Kidney (tissue), 14 donors: Measurements from ENCODE around the gene AASDH. TPM values are rescaled to one million over a fixed set of nuclear protein-coding genes. Genes with fewer than 3 reads are reported as not detected.
A peak's percentile ranks its signal among the peaks of the same experiment; 100 is the strongest.

ENCODE experiments used
- DNase-seq, 5 donors: peaks; one replicate each; pipeline ENCODE4 v3.0.0-alpha.2; 2013 to 2020
- FAIRE-seq: peaks from 2 replicates; lab custom pipeline; 2012; peaks lifted over from hg19 to GRCh38; lab: Jason Lieb, UNC
- H3K27ac ChIP-seq, 2 donors: one replicate each; pipeline ENCODE4 v1.7.0; 2013; ENCODE audit warnings: low read depth in 2 of 2, low read length in 2 of 2, inconsistent platforms in 1 of 2
- H3K27me3 ChIP-seq: one replicate; pipeline ENCODE4 v1.7.1; 2013; ENCODE audit warnings: low read length, inconsistent platforms; ENCODE audit not compliant: control insufficient read depth, insufficient read depth
- H3K36me3 ChIP-seq, 3 donors: one replicate each; pipeline versions ENCODE4 v1.7.0 to v1.7.1; 2013; ENCODE audit warnings: low read length in 3 of 3, control low read depth in 1 of 3, inconsistent platforms in 1 of 3; ENCODE audit not compliant: insufficient read depth in 3 of 3, control insufficient read depth in 2 of 3
- H3K4me1 ChIP-seq, 3 donors: one replicate each; pipeline versions ENCODE4 v1.7.0 to v1.7.1; 2013; ENCODE audit warnings: low read length in 3 of 3, inconsistent platforms in 1 of 3, low read depth in 1 of 3; ENCODE audit not compliant: control insufficient read depth in 2 of 3, insufficient read depth in 2 of 3
- H3K4me3 ChIP-seq, 3 donors: one replicate each; pipeline versions ENCODE4 v1.7.0 to v1.8.1; 2013; ENCODE audit warnings: low read length in 3 of 3, control low read depth in 1 of 3, inconsistent platforms in 1 of 3
- H3K9ac ChIP-seq, 3 donors: one replicate each; pipeline versions ENCODE4 v1.7.0 to v1.7.1; 2013; ENCODE audit warnings: low read length in 3 of 3, control low read depth in 1 of 3, inconsistent platforms in 1 of 3
- H3K9me3 ChIP-seq, 3 donors: one replicate each; pipeline versions ENCODE4 v1.7.0 to v1.7.1; 2013; ENCODE audit warnings: low read length in 3 of 3, control low read depth in 1 of 3, inconsistent platforms in 1 of 3; ENCODE audit not compliant: control insufficient read depth in 2 of 3, insufficient read depth in 1 of 3
- CTCF ChIP-seq: IDR thresholded peaks from 3 replicates; pipeline ENCODE4 v1.5.1; 2012; ENCODE audit warnings: mild to moderate bottlenecking, moderate library complexity, borderline replicate concordance; ENCODE audit not compliant: insufficient read depth; ENCODE audit errors: extremely low read depth
- intact Hi-C: fragments of 100-400 bp; cut with DNase I; formaldehyde crosslinking; loops from one replicate; pipeline ENCODE4 v1.11.1; 2022
- polyA plus RNA-seq: library from polyadenylated mRNA; stranded (reverse); fragments of 350-450 nt; fragmentation: Illumina TruSeq; extraction: RNeasy Lipid Tissue Mini Kit (QIAGEN cat#74804); gene quantifications from one replicate; pipeline ENCODE4 v1.2.3, GENCODE V29; 2014; ENCODE audit warnings: low read depth, low replicate concordance; ENCODE audit not compliant: insufficient read depth
- total RNA-seq: library from RNA; stranded (reverse); fragmentation: NEBNext Ultra II Directional; extraction: Animal tissue kit (Norgen Biotek cat#: 25700); gene quantifications from one replicate; pipeline ENCODE4 v1.2.1, GENCODE V29; 2021
- donor health status: control.
- donor health status: control.
- donor health status: control.
- donor health status: control.
- donor health status: control.
- donor health status: DM: yes; HTN: yes; CAD: no.
- donor health status: Normal renal cell carcinoma (clear cell type).

Gene AASDH
- total and polyA plus RNA-seq, 2 donors from 2014 or later: 6.0 to 16.7 TPM

GRCh38 chr4:56426273-56426672 lies 39.0 kb upstream of the AASDH start:
- Histone ChIP-seq H3K9ac (no peak overlapping the region), H3K27me3 (no peaks in the 10 kb centered on the region), H3K9me3 (no peaks in the 10 kb centered on the region), H3K4me3 (no peak overlapping the region), H3K36me3 (no peaks in the 10 kb centered on the region), H3K27ac (no peak overlapping the region), H3K4me1 (no peaks in the 10 kb centered on the region)
- DNase-seq (no peak), FAIRE-seq (no peak)
- no peak for TF ChIP-seq CTCF
- intact Hi-C loops: no loop called here

- Histone ChIP-seq H3K4me1 (no peaks in the 10 kb centered on the region), H3K9ac (no peak overlapping the region), H3K9me3 (no peaks in the 10 kb centered on the region), H3K27ac (no peak overlapping the region), H3K27me3 (no peaks in the 10 kb centered on the region), H3K36me3 (no peaks in the 10 kb centered on the region), H3K4me3 (no peak overlapping the region)
- FAIRE-seq (no peak), DNase-seq (no peak)
- no peak for TF ChIP-seq CTCF
- intact Hi-C loops: no loop called here
These were observed 38.2 kb upstream of the AASDH start for GRCh38 chr4:56425518-56425917.

- H3K4me1 ChIP-seq: no peaks in the 10 kb centered on the region
- DNase-seq (peak in 2 of 5 donors; percentile 26 to 54), FAIRE-seq (peak; percentile 80)
- H3K36me3 ChIP-seq: no peaks in the 10 kb centered on the region
- intact Hi-C loops: no loop called here
- no peaks in the 10 kb centered on the region for H3K27me3 ChIP-seq
- H3K9me3 ChIP-seq: no peaks in the 10 kb centered on the region
- no peak overlapping the region for H3K4me3 ChIP-seq
- H3K27ac ChIP-seq: no peak overlapping the region
- TF ChIP-seq CTCF: peak; percentile 53
- H3K9ac ChIP-seq: no peak overlapping the region
These were observed 37.6 kb upstream of the AASDH start for GRCh38 chr4:56424697-56425514.
